Liver (tissue), 9 donors: ENCODE measurements around the gene HOXC13. TPM values are rescaled to one million over a fixed set of nuclear protein-coding genes. Genes with fewer than 3 reads are reported as not detected.

Experiments
- DNase-seq: peaks from one replicate; pipeline ENCODE4 v3.0.0-alpha.2; 2017; ENCODE audit warnings: low spot score
- H3K27ac ChIP-seq, 2 donors: one replicate each; pipeline ENCODE4 v1.7.0; 2013; ENCODE audit warnings: inconsistent platforms in 2 of 2, low read length in 2 of 2, control low read depth in 1 of 2, low read depth in 1 of 2, mild to moderate bottlenecking in 1 of 2
- H3K27me3 ChIP-seq, 4 donors: one replicate each; pipeline versions ENCODE4 v1.6.1 to v1.7.0; 2013; ENCODE audit warnings: low read length in 3 of 4, inconsistent platforms in 1 of 4, mild to moderate bottlenecking in 1 of 4, moderate library complexity in 1 of 4; ENCODE audit not compliant: control insufficient read depth in 4 of 4, insufficient read depth in 4 of 4
- H3K36me3 ChIP-seq, 4 donors: one replicate each; pipeline versions ENCODE4 v1.6.1 to v1.7.0; 2013; ENCODE audit warnings: low read length in 3 of 4, mild to moderate bottlenecking in 3 of 4, low read depth in 1 of 4, moderate library complexity in 1 of 4; ENCODE audit not compliant: control insufficient read depth in 4 of 4, insufficient read depth in 3 of 4
- H3K4me1 ChIP-seq, 4 donors: one replicate each; pipeline versions ENCODE4 v1.6.1 to v1.7.0; 2013; ENCODE audit warnings: low read length in 3 of 4, mild to moderate bottlenecking in 3 of 4, moderate library complexity in 1 of 4; ENCODE audit not compliant: control insufficient read depth in 4 of 4, insufficient read depth in 4 of 4
- H3K4me3 ChIP-seq, 3 donors: one replicate each; pipeline versions ENCODE4 v1.6.1 to v1.7.0; 2013; ENCODE audit warnings: low read length in 3 of 3, control low read depth in 1 of 3, low read depth in 1 of 3, mild to moderate bottlenecking in 1 of 3
- H3K9ac ChIP-seq, 2 donors: one replicate each; pipeline ENCODE4 v1.7.0; 2013; ENCODE audit warnings: low read length in 2 of 2, mild to moderate bottlenecking in 2 of 2, moderate library complexity in 2 of 2, control low read depth in 1 of 2, low read depth in 1 of 2
- H3K9me3 ChIP-seq, 4 donors: one replicate each; pipeline versions ENCODE4 v1.6.1 to v1.7.0; 2013; ENCODE audit warnings: low read length in 3 of 4; ENCODE audit not compliant: control insufficient read depth in 4 of 4
- ATF3 ChIP-seq: IDR thresholded peaks from 2 replicates; pipeline ENCODE4 v1.6.1; 2016; ENCODE audit warnings: antibody characterized with exemption
- CTCF ChIP-seq: fragments of 150-350 bp; IDR thresholded peaks from 2 replicates; pipeline ENCODE4 v1.5.1; 2017; ENCODE audit warnings: improper control_type of control experiment, low read depth, low read length; ENCODE audit not compliant: missing input control
- EGR1 ChIP-seq, 2 donors: IDR thresholded peaks; 2 replicates each; pipeline ENCODE4 v1.6.1; 2016 to 2018; ENCODE audit warnings: antibody characterized with exemption in 2 of 2, low read depth in 2 of 2
- FOXA1 ChIP-seq: IDR thresholded peaks from 2 replicates; pipeline ENCODE4 v1.6.1; 2016; ENCODE audit warnings: antibody characterized with exemption
- FOXA2 ChIP-seq: IDR thresholded peaks from 2 replicates; pipeline ENCODE4 v1.6.1; 2016; ENCODE audit warnings: antibody characterized with exemption
- GABPA ChIP-seq, 2 donors: IDR thresholded peaks in 1 of 2; conservative IDR thresholded peaks in 1 of 2; 2 replicates each; pipeline ENCODE4 v1.6.1; 2016; ENCODE audit warnings: antibody characterized with exemption in 2 of 2, mild to moderate bottlenecking in 1 of 2, moderate library complexity in 1 of 2
- HNF4A ChIP-seq, 2 donors: conservative IDR thresholded peaks; 2 replicates each; pipeline ENCODE4 v1.6.1; 2016; ENCODE audit warnings: antibody characterized with exemption in 2 of 2, mild to moderate bottlenecking in 2 of 2
- HNF4G ChIP-seq: IDR thresholded peaks from 2 replicates; pipeline ENCODE4 v1.6.1; 2016; ENCODE audit warnings: antibody characterized with exemption
- JUND ChIP-seq, 2 donors: IDR thresholded peaks; 2 replicates each; pipeline ENCODE4 v1.6.1; 2016; ENCODE audit warnings: antibody characterized with exemption in 2 of 2
- NR2F2 ChIP-seq: IDR thresholded peaks from 2 replicates; pipeline ENCODE4 v1.6.1; 2016; ENCODE audit warnings: antibody characterized with exemption
- RAD21 ChIP-seq, 2 donors: IDR thresholded peaks; 2 replicates each; pipeline ENCODE4 v1.6.1; 2016; ENCODE audit warnings: antibody characterized with exemption in 2 of 2, mild to moderate bottlenecking in 2 of 2
- RXRA ChIP-seq, 2 donors: IDR thresholded peaks; 2 replicates each; pipeline ENCODE4 v1.6.1; 2017 to 2018; ENCODE audit warnings: antibody characterized with exemption in 2 of 2, mild to moderate bottlenecking in 1 of 2
- SP1 ChIP-seq: IDR thresholded peaks from 2 replicates; pipeline ENCODE4 v1.6.1; 2018; ENCODE audit warnings: antibody characterized with exemption, mild to moderate bottlenecking
- TAF1 ChIP-seq: conservative IDR thresholded peaks from 2 replicates; pipeline ENCODE4 v1.6.1; 2016; ENCODE audit warnings: antibody characterized with exemption, mild to moderate bottlenecking
- YY1 ChIP-seq: IDR thresholded peaks from 2 replicates; pipeline ENCODE4 v1.6.1; 2016; ENCODE audit warnings: antibody characterized with exemption, mild to moderate bottlenecking
- WGBS: extraction: QIAGEN DNeasy Blood & Tissue Kit; methylation state at CpG from one replicate; pipeline ENCODE4 v1.1.7; 2013; 5-methylcytosine and 5-hydroxymethylcytosine counted together
- polyA plus RNA-seq, 2 donors: library from polyadenylated mRNA; stranded (reverse) in 1 of 2; unstranded in 1 of 2; fragments of 200-250 nt in 1 of 2; fragments of >200 nt in 1 of 2; fragmentation: Nextera tagmentation in 1 of 2; extraction: Ambion mirVana in 1 of 2; gene quantifications; one replicate each; pipeline versions ENCODE4 v1.2.1 to v1.2.3, GENCODE V29; 2013 to 2015
- total RNA-seq, 2 donors: library from RNA; depleted of rRNA; stranded (reverse); fragments of >200 nt; gene quantifications; one replicate each; pipeline ENCODE4 v1.2.3, GENCODE V29; 2014
- TF ChIP-seq, protein P1 (sequence below): IDR thresholded peaks from 2 replicates; pipeline ENCODE4 v1.6.1; 2016; ENCODE audit warnings: antibody characterized with exemption
- TF ChIP-seq, protein P2 (sequence below): IDR thresholded peaks from 2 replicates; pipeline ENCODE4 v1.6.1; 2016; ENCODE audit warnings: antibody characterized with exemption, mild to moderate bottlenecking
- TF ChIP-seq, protein P3 (sequence below): IDR thresholded peaks from 2 replicates; pipeline ENCODE4 v1.6.1; 2016; ENCODE audit warnings: antibody characterized with exemption
- donor health status: healthy.
- donor health status: healthy.
- donor health status: healthy.
- donor health status: healthy.
- donor health status: healthy.

Gene HOXC13
- total and polyA plus RNA-seq, 4 donors: not detected

- TF ChIP-seq, protein P1, sequence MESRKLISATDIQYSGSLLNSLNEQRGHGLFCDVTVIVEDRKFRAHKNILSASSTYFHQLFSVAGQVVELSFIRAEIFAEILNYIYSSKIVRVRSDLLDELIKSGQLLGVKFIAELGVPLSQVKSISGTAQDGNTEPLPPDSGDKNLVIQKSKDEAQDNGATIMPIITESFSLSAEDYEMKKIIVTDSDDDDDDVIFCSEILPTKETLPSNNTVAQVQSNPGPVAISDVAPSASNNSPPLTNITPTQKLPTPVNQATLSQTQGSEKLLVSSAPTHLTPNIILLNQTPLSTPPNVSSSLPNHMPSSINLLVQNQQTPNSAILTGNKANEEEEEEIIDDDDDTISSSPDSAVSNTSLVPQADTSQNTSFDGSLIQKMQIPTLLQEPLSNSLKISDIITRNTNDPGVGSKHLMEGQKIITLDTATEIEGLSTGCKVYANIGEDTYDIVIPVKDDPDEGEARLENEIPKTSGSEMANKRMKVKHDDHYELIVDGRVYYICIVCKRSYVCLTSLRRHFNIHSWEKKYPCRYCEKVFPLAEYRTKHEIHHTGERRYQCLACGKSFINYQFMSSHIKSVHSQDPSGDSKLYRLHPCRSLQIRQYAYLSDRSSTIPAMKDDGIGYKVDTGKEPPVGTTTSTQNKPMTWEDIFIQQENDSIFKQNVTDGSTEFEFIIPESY: no peak
- TF ChIP-seq JUND (IDR thresholded peaks at IDR 0.05): no peak
- no peak for TF ChIP-seq EGR1 (IDR thresholded peaks at IDR 0.05; ENCODE audit: low read depth in 2 of 2)
- TF ChIP-seq, protein P2, sequence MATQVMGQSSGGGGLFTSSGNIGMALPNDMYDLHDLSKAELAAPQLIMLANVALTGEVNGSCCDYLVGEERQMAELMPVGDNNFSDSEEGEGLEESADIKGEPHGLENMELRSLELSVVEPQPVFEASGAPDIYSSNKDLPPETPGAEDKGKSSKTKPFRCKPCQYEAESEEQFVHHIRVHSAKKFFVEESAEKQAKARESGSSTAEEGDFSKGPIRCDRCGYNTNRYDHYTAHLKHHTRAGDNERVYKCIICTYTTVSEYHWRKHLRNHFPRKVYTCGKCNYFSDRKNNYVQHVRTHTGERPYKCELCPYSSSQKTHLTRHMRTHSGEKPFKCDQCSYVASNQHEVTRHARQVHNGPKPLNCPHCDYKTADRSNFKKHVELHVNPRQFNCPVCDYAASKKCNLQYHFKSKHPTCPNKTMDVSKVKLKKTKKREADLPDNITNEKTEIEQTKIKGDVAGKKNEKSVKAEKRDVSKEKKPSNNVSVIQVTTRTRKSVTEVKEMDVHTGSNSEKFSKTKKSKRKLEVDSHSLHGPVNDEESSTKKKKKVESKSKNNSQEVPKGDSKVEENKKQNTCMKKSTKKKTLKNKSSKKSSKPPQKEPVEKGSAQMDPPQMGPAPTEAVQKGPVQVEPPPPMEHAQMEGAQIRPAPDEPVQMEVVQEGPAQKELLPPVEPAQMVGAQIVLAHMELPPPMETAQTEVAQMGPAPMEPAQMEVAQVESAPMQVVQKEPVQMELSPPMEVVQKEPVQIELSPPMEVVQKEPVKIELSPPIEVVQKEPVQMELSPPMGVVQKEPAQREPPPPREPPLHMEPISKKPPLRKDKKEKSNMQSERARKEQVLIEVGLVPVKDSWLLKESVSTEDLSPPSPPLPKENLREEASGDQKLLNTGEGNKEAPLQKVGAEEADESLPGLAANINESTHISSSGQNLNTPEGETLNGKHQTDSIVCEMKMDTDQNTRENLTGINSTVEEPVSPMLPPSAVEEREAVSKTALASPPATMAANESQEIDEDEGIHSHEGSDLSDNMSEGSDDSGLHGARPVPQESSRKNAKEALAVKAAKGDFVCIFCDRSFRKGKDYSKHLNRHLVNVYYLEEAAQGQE: no peak
- no peak for TF ChIP-seq HNF4G
- no peak for TF ChIP-seq NR2F2
- 3% methylated on average over 8 of the region's 8 CpGs for WGBS
These were observed 52.4 kb downstream of the HOXC13 start for GRCh38 chr12:53991077-53991460.

GRCh38 chr12:53992377-53992889 lies 53.8 kb downstream of the HOXC13 start:
- Histone ChIP-seq H3K9ac (no peak overlapping the region), H3K4me1 (peaks cover 9 to 21% (median 18%) of the 10 kb centered on the region in 4 donors), H3K27me3 (peaks cover 4 to 43% (median 28%) of the 10 kb centered on the region in 4 donors), H3K36me3 (no peaks in the 10 kb centered on the region), H3K27ac (no peak overlapping the region), H3K4me3 (no peak overlapping the region), H3K9me3 (no peaks in the 10 kb centered on the region)
- TF ChIP-seq CTCF: no peak
- no peak for TF ChIP-seq RAD21 (IDR thresholded peaks at IDR 0.05)
- no peak for TF ChIP-seq HNF4G
- TF ChIP-seq EGR1 (IDR thresholded peaks at IDR 0.05; ENCODE audit: low read depth in 2 of 2): no peak
- TF ChIP-seq, protein P1: no peak
- no peak for TF ChIP-seq RXRA (IDR thresholded peaks at IDR 0.05)
- TF ChIP-seq FOXA1: no peak
- no peak for TF ChIP-seq NR2F2
- TF ChIP-seq HNF4A (conservative IDR thresholded peaks at IDR 0.05): no peak
- no peak for TF ChIP-seq YY1
- no peak for TF ChIP-seq ATF3
- TF ChIP-seq, protein P2: no peak
- TF ChIP-seq, protein P3, sequence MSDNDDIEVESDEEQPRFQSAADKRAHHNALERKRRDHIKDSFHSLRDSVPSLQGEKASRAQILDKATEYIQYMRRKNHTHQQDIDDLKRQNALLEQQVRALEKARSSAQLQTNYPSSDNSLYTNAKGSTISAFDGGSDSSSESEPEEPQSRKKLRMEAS: no peak
- no peak for TF ChIP-seq FOXA2
- TF ChIP-seq JUND (IDR thresholded peaks at IDR 0.05): no peak
- no peak for TF ChIP-seq SP1
- no peak for TF ChIP-seq TAF1
- TF ChIP-seq GABPA (IDR thresholded peaks at IDR 0.05 in 1 of 2, conservative IDR thresholded peaks at IDR 0.05 in 1 of 2): no peak
- DNase-seq: no peak
- WGBS: 32% methylated on average over 7 of the region's 7 CpGs

More at GRCh38 chr12:53991077-53991460, 52.4 kb downstream of the HOXC13 start:
- H3K4me1 ChIP-seq: peaks cover 12 to 24% (median 16%) of the 10 kb centered on the region in 4 donors
- DNase-seq: no peak
- no peaks in the 10 kb centered on the region for H3K36me3 ChIP-seq
- no peaks in the 10 kb centered on the region for H3K9me3 ChIP-seq
- no peak overlapping the region for H3K27ac ChIP-seq
- H3K27me3 ChIP-seq: peaks cover 8 to 45% (median 25%) of the 10 kb centered on the region in 4 donors
- no peak overlapping the region for H3K9ac ChIP-seq
- no peak overlapping the region for H3K4me3 ChIP-seq
